ENCODE measurements around the gene ANAPC7.

Gene ANAPC7

GRCh38 chr12:110339184-110339952, 64.1 kb downstream of the ANAPC7 start:
- Histone ChIP-seq H3K9me3 (ENCODE audit: control insufficient read depth, low read length) (no peaks in the 10 kb centered on the region), H3K79me2 (peaks cover 3% of the 10 kb centered on the region), H3K27ac (no peak overlapping the region), H3K36me3 (ENCODE audit: control insufficient read depth, insufficient read depth, low read length) (no peaks in the 10 kb centered on the region), H3K27me3 (ENCODE audit: control insufficient read depth, insufficient read depth, low read length) (no peaks in the 10 kb centered on the region), H2AFZ (no peak overlapping the region), H3K4me2 (ENCODE audit: low read length) (no peak overlapping the region), H3K9ac (no peak overlapping the region), H3K4me3 (ENCODE audit: low read depth, low read length) (no peak overlapping the region), H3K4me1 (peaks cover 7% of the 10 kb centered on the region)
- no peak for TF ChIP-seq CTCF (IDR thresholded peaks at IDR 0.05)

GRCh38 chr12:110338754-110339153, 64.8 kb downstream of the ANAPC7 start:
- TF ChIP-seq CTCF (IDR thresholded peaks at IDR 0.05) = no peak
- Histone ChIP-seq H2AFZ (no peak overlapping the region), H3K9ac (no peak overlapping the region), H3K36me3 (ENCODE audit: control insufficient read depth, insufficient read depth, low read length) (no peaks in the 10 kb centered on the region), H3K9me3 (ENCODE audit: control insufficient read depth, low read length) (no peaks in the 10 kb centered on the region), H3K4me2 (ENCODE audit: low read length) (no peak overlapping the region), H3K79me2 (peaks cover 3% of the 10 kb centered on the region), H3K4me1 (peaks cover 7% of the 10 kb centered on the region), H3K27me3 (ENCODE audit: control insufficient read depth, insufficient read depth, low read length) (no peaks in the 10 kb centered on the region), H3K27ac (no peak overlapping the region), H3K4me3 (ENCODE audit: low read depth, low read length) (no peak overlapping the region)

- Histone ChIP-seq H3K27ac (no peak overlapping the region), H3K79me2 (peaks cover 5% of the 10 kb centered on the region), H3K36me3 (ENCODE audit: control insufficient read depth, insufficient read depth, low read length) (no peaks in the 10 kb centered on the region), H3K27me3 (ENCODE audit: control insufficient read depth, insufficient read depth, low read length) (no peaks in the 10 kb centered on the region), H2AFZ (no peak overlapping the region), H3K4me2 (ENCODE audit: low read length) (no peak overlapping the region), H3K4me1 (peaks cover 7% of the 10 kb centered on the region), H3K9ac (no peak overlapping the region), H3K4me3 (ENCODE audit: low read depth, low read length) (no peak overlapping the region), H3K9me3 (ENCODE audit: control insufficient read depth, low read length) (no peaks in the 10 kb centered on the region)
- no peak for TF ChIP-seq CTCF (IDR thresholded peaks at IDR 0.05)
These were observed 65.4 kb downstream of the ANAPC7 start for GRCh38 chr12:110337912-110338710.

- no peak for TF ChIP-seq CTCF (IDR thresholded peaks at IDR 0.05)
- H3K27me3 ChIP-seq (ENCODE audit: control insufficient read depth, insufficient read depth, low read length) = no peaks in the 10 kb centered on the region
- H3K79me2 ChIP-seq = peaks cover 6% of the 10 kb centered on the region
- H3K4me1 ChIP-seq = peaks cover 7% of the 10 kb centered on the region
- H3K27ac ChIP-seq = no peak overlapping the region
- H3K4me2 ChIP-seq (ENCODE audit: low read length) = no peak overlapping the region
- no peaks in the 10 kb centered on the region for H3K36me3 ChIP-seq (ENCODE audit: control insufficient read depth, insufficient read depth, low read length)
- no peaks in the 10 kb centered on the region for H3K9me3 ChIP-seq (ENCODE audit: control insufficient read depth, low read length)
- no peak overlapping the region for H2AFZ ChIP-seq
- H3K4me3 ChIP-seq (ENCODE audit: low read depth, low read length) = no peak overlapping the region
- H3K9ac ChIP-seq = no peak overlapping the region
These were observed 67.9 kb downstream of the ANAPC7 start for GRCh38 chr12:110335481-110336045.
